Suprapubic skin (tissue), 4 donors: Measurements from ENCODE around the gene MUC4.

Experiments
- CTCF ChIP-seq, 2 donors: fragments of 200-600 bp in 1 of 2; fragments of 450-650 bp in 1 of 2; sonication (generic) in 1 of 2; IDR thresholded peaks; one replicate each; pipeline ENCODE4 v1.5.1; 2016 to 2019; ENCODE audit warnings: antibody characterized with exemption in 2 of 2, mild to moderate bottlenecking in 1 of 2, moderate library complexity in 1 of 2
- POLR2A ChIP-seq, 2 donors: fragments of 450-650 bp; IDR thresholded peaks; one replicate each; pipeline ENCODE4 v1.6.1; 2017; ENCODE audit warnings: antibody characterized with exemption in 2 of 2, mild to moderate bottlenecking in 2 of 2, moderate library complexity in 2 of 2
- POLR2AphosphoS5 ChIP-seq, 3 donors: sonication (generic); formaldehyde crosslinking; IDR thresholded peaks; one replicate each; pipeline ENCODE4 v1.6.1; 2017; ENCODE audit warnings: antibody characterized with exemption in 3 of 3

- TF ChIP-seq CTCF (IDR thresholded peaks at IDR 0.05) = no peak
- TF ChIP-seq POLR2AphosphoS5 (IDR thresholded peaks at IDR 0.05) = no peak
- no peak for TF ChIP-seq POLR2A (IDR thresholded peaks at IDR 0.05)
Observed at GRCh38 chr3:195708061-195708460, 103.7 kb downstream of the MUC4 start.
